OCI-LY3 (cell line): ENCODE data around the gene CR2.

Experiments used
- H2AFZ ChIP-seq: fragments of 200-600, 300-600 bp; shearing (Covaris generic); 2 replicates; pipeline ENCODE4 v1.6.0; 2014; ENCODE audit warnings: antibody characterized with exemption, low read depth, low read length
- H3K27ac ChIP-seq: fragments of 200-600, 300-600 bp; sonication (generic); 2 replicates; pipeline ENCODE4 v1.5.1; 2014; ENCODE audit warnings: mild to moderate bottlenecking, low read length, moderate library complexity, mixed read lengths
- H3K27me3 ChIP-seq: fragments of 200-600, 300-600 bp; sonication (generic); 2 replicates; pipeline ENCODE4 v1.6.1; 2014; ENCODE audit warnings: low read depth, low read length, mixed read lengths
- H3K36me3 ChIP-seq: fragments of 200-600, 300-600 bp; sonication (generic); replicated peaks from 2 replicates; pipeline ENCODE3; 2014; ENCODE audit warnings: low read depth, low read length, mixed read lengths
- H3K4me1 ChIP-seq: fragments of 300-600, 200-600 bp; sonication (generic); 2 replicates; pipeline ENCODE4 v1.6.1; 2014; ENCODE audit warnings: low read length, mixed read lengths
- H3K4me2 ChIP-seq: fragments of 200-600, 300-600 bp; sonication (generic); 2 replicates; pipeline ENCODE4 v1.6.1; 2014; ENCODE audit warnings: low read length, mixed read lengths
- H3K4me3 ChIP-seq: fragments of 300-600, 200-600 bp; sonication (generic); 2 replicates; pipeline ENCODE4 v1.5.1; 2014; ENCODE audit warnings: antibody characterized with exemption, mild to moderate bottlenecking, low read length, moderate library complexity
- H3K79me2 ChIP-seq: fragments of 300-600, 200-600 bp; shearing (Covaris generic); 2 replicates; pipeline ENCODE4 v1.6.1; 2014; ENCODE audit warnings: mild to moderate bottlenecking, low read length, mixed read lengths
- H3K9ac ChIP-seq: fragments of 300-600, 200-600 bp; shearing (Covaris generic); 2 replicates; pipeline ENCODE4 v1.6.0; 2014; ENCODE audit warnings: mild to moderate bottlenecking, low read length, moderate library complexity
- H3K9me3 ChIP-seq: fragments of 200-600, 300-600 bp; shearing (Covaris generic); 2 replicates; pipeline ENCODE4 v1.6.1; 2014; ENCODE audit warnings: low read length, mixed read lengths; ENCODE audit not compliant: insufficient read depth
- H4K20me1 ChIP-seq: fragments of 200-600, 300-600 bp; sonication (generic); 2 replicates; pipeline ENCODE4 v1.6.1; 2016; ENCODE audit warnings: low read length, mixed read lengths; ENCODE audit not compliant: insufficient read depth
- EZH2phosphoT487 ChIP-seq: fragments of 200-600 bp; shearing (Covaris generic); IDR thresholded peaks from 2 replicates; pipeline ENCODE4 v1.6.1; 2018; ENCODE audit warnings: antibody characterized with exemption, mixed run types, low read depth
- TF ChIP-seq, protein P1 (sequence below): fragments of 200-600, 300-600 bp; sonication (generic); IDR thresholded peaks from 2 replicates; pipeline ENCODE4 v1.5.1; 2014; ENCODE audit warnings: antibody characterized with exemption, low read length, low read depth

Gene CR2

DNA sequence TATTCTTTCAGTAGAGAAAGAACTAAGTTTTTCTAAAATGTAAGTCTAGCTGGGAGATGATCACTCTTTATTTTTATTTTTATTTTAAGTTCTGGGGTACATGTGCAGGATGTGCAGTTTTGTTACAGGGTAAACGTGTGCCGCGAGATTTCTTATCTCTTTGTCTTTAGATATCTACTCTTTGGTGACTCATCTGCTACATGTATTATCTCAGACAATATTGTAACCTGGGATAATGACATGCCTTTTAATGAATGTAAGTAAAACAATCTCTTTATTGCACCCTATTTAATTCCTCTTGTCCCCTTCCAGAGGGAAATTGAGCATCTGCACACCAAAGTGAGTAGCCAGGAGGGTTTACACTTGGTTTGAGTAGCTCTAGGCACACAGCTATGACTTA, 9.4 kb downstream of the CR2 start:
- H3K4me2 ChIP-seq = no peak overlapping the region
- H2AFZ ChIP-seq = no peak overlapping the region
- no peaks in the 10 kb centered on the region for H4K20me1 ChIP-seq
- H3K27me3 ChIP-seq = no peaks in the 10 kb centered on the region
- TF ChIP-seq, protein P1, sequence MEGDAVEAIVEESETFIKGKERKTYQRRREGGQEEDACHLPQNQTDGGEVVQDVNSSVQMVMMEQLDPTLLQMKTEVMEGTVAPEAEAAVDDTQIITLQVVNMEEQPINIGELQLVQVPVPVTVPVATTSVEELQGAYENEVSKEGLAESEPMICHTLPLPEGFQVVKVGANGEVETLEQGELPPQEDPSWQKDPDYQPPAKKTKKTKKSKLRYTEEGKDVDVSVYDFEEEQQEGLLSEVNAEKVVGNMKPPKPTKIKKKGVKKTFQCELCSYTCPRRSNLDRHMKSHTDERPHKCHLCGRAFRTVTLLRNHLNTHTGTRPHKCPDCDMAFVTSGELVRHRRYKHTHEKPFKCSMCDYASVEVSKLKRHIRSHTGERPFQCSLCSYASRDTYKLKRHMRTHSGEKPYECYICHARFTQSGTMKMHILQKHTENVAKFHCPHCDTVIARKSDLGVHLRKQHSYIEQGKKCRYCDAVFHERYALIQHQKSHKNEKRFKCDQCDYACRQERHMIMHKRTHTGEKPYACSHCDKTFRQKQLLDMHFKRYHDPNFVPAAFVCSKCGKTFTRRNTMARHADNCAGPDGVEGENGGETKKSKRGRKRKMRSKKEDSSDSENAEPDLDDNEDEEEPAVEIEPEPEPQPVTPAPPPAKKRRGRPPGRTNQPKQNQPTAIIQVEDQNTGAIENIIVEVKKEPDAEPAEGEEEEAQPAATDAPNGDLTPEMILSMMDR = no peak
- no peak for TF ChIP-seq EZH2phosphoT487
- H3K9me3 ChIP-seq = no peaks in the 10 kb centered on the region
- no peaks in the 10 kb centered on the region for H3K36me3 ChIP-seq
- no peak overlapping the region for H3K4me3 ChIP-seq
- H3K9ac ChIP-seq = no peak overlapping the region
- H3K79me2 ChIP-seq = no peaks in the 10 kb centered on the region
- no peaks in the 10 kb centered on the region for H3K4me1 ChIP-seq
- H3K27ac ChIP-seq = no peak overlapping the region

GRCh38 chr1:207470927-207471326, 16.8 kb downstream of the CR2 start:
- no peaks in the 10 kb centered on the region for H4K20me1 ChIP-seq
- H3K79me2 ChIP-seq = no peaks in the 10 kb centered on the region
- no peak overlapping the region for H3K27ac ChIP-seq
- H3K36me3 ChIP-seq = peaks cover 4% of the 10 kb centered on the region
- H3K27me3 ChIP-seq = no peaks in the 10 kb centered on the region
- H3K4me3 ChIP-seq = no peak overlapping the region
- no peaks in the 10 kb centered on the region for H3K4me1 ChIP-seq
- H3K4me2 ChIP-seq = no peak overlapping the region
- TF ChIP-seq, protein P1 = no peak
- TF ChIP-seq EZH2phosphoT487 = no peak
- no peak overlapping the region for H3K9ac ChIP-seq
- no peak overlapping the region for H2AFZ ChIP-seq
- no peaks in the 10 kb centered on the region for H3K9me3 ChIP-seq

DNA sequence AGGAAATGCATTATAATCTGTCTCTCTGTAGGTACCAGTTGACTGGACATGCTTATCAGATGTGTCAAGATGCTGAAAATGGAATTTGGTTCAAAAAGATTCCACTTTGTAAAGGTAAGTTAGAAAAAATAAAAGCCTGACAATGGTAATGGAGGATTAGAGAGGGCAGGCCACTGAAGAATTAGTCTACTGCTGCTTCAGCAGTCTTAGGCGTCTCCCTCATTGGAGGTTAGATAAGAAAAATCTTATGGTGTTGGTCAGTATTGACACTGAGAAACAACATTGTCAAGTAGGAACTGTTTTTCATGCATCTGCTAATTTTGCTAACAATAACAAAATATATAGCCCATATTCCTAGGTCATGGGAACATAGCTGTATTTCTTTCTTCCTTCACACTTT, 20.1 kb downstream of the CR2 start:
- Histone ChIP-seq H3K27me3 (no peaks in the 10 kb centered on the region), H3K4me2 (no peak overlapping the region), H3K4me1 (no peaks in the 10 kb centered on the region), H3K27ac (no peak overlapping the region), H3K9me3 (no peaks in the 10 kb centered on the region), H3K4me3 (no peak overlapping the region), H3K79me2 (no peaks in the 10 kb centered on the region), H2AFZ (no peak overlapping the region), H3K9ac (no peak overlapping the region), H4K20me1 (no peaks in the 10 kb centered on the region), H3K36me3 (peaks cover 4% of the 10 kb centered on the region)
- TF ChIP-seq, protein P1 = no peak
- TF ChIP-seq EZH2phosphoT487 = no peak

DNA sequence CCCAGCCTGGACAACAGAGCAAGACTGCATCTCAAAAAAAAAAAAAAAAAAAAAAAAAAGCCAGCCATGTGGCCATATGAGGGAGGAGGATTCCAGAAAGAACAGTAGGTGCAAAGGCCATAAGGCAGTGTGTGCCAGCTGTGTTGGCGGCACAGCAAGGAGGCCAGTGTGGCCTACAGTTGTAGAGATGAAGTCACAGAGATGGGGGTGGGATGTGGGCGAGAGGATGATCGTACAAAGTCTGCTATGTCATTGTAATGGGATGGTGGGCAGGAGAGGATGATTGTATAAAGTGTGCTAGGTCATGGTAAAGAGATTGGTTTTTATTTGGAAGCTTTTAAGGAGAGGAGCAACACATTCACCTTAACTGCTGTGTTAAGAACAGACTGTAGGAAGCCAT, 32.1 kb downstream of the CR2 start:
- no peak overlapping the region for H3K4me2 ChIP-seq
- H3K79me2 ChIP-seq = no peaks in the 10 kb centered on the region
- no peaks in the 10 kb centered on the region for H3K9me3 ChIP-seq
- TF ChIP-seq EZH2phosphoT487 = no peak
- TF ChIP-seq, protein P1 = no peak
- no peaks in the 10 kb centered on the region for H3K36me3 ChIP-seq
- no peak overlapping the region for H3K27ac ChIP-seq
- no peaks in the 10 kb centered on the region for H4K20me1 ChIP-seq
- H2AFZ ChIP-seq = no peak overlapping the region
- H3K4me1 ChIP-seq = no peaks in the 10 kb centered on the region
- no peaks in the 10 kb centered on the region for H3K27me3 ChIP-seq
- no peak overlapping the region for H3K9ac ChIP-seq
- no peak overlapping the region for H3K4me3 ChIP-seq
